ENCODE measurements around the gene SLC35E1.

SLC35E1 gene

GRCh38 chr19:16585808-16586476 is 13.7 kb upstream of the SLC35E1 start:
- Histone ChIP-seq H2AFZ (ENCODE audit: low read depth, low read length) (no peak overlapping the region), H3K27me3 (ENCODE audit: low read depth, low read length) (no peaks in the 10 kb centered on the region), H3K36me3 (replicated peaks; ENCODE audit: low read depth, low read length) (peaks cover 18% of the 10 kb centered on the region), H3K4me3 (ENCODE audit: low read length) (peak overlapping the region; percentile 79), H3K4me2 (ENCODE audit: low read length) (peak overlapping the region; percentile 92), H3K9me3 (ENCODE audit: insufficient read depth, low read length) (no peaks in the 10 kb centered on the region), H4K20me1 (ENCODE audit: insufficient read depth, low read length) (peaks cover 8% of the 10 kb centered on the region; the same call in 1 of the 2 replicates), H3K9ac (ENCODE audit: low read length) (peak overlapping the region; percentile 97), H3K4me1 (ENCODE audit: low read length) (peaks cover 85% of the 10 kb centered on the region), H3K27ac (ENCODE audit: low read length) (peak overlapping the region; percentile 93), H3K79me2 (ENCODE audit: low read length) (peaks cover 97% of the 10 kb centered on the region)
- TF ChIP-seq EZH2phosphoT487 (IDR thresholded peaks at IDR 0.05; ENCODE audit: low read depth) = no peak
- no peak for TF ChIP-seq CTCF (IDR thresholded peaks at IDR 0.05; ENCODE audit: low read depth, low read length)

- Histone ChIP-seq H3K4me1 (ENCODE audit: low read length) (peaks cover 85% of the 10 kb centered on the region), H3K27me3 (ENCODE audit: low read depth, low read length) (no peaks in the 10 kb centered on the region), H3K4me2 (ENCODE audit: low read length) (peak overlapping the region; percentile 92), H3K27ac (ENCODE audit: low read length) (peak overlapping the region; percentile 93), H3K79me2 (ENCODE audit: low read length) (peaks cover 99% of the 10 kb centered on the region), H4K20me1 (ENCODE audit: insufficient read depth, low read length) (peaks cover 12% of the 10 kb centered on the region; the same call in 1 of the 2 replicates), H3K36me3 (replicated peaks; ENCODE audit: low read depth, low read length) (peaks cover 22% of the 10 kb centered on the region), H3K9me3 (ENCODE audit: insufficient read depth, low read length) (no peaks in the 10 kb centered on the region), H3K4me3 (ENCODE audit: low read length) (peak overlapping the region; percentile 79), H3K9ac (ENCODE audit: low read length) (peak overlapping the region; percentile 97), H2AFZ (ENCODE audit: low read depth, low read length) (no peak overlapping the region)
- TF ChIP-seq CTCF (IDR thresholded peaks at IDR 0.05; ENCODE audit: low read depth, low read length) = no peak
- TF ChIP-seq EZH2phosphoT487 (IDR thresholded peaks at IDR 0.05; ENCODE audit: low read depth) = no peak
Observed at GRCh38 chr19:16585094-16585801, 13.0 kb upstream of the SLC35E1 start.

- no peak overlapping the region for H2AFZ ChIP-seq (ENCODE audit: low read depth, low read length)
- H3K9ac ChIP-seq (ENCODE audit: low read length) = peak overlapping the region; percentile 97
- no peaks in the 10 kb centered on the region for H3K9me3 ChIP-seq (ENCODE audit: insufficient read depth, low read length)
- H3K27me3 ChIP-seq (ENCODE audit: low read depth, low read length) = no peaks in the 10 kb centered on the region
- peaks cover 19% of the 10 kb centered on the region for H4K20me1 ChIP-seq (ENCODE audit: insufficient read depth, low read length)
- H3K27ac ChIP-seq (ENCODE audit: low read length) = peak overlapping the region; percentile 93
- H3K4me2 ChIP-seq (ENCODE audit: low read length) = peak overlapping the region; percentile 92
- H3K4me3 ChIP-seq (ENCODE audit: low read length) = peak overlapping the region; percentile 79
- peaks cover 22% of the 10 kb centered on the region for H3K36me3 ChIP-seq (replicated peaks; ENCODE audit: low read depth, low read length)
- TF ChIP-seq EZH2phosphoT487 (IDR thresholded peaks at IDR 0.05; ENCODE audit: low read depth) (no peak), CTCF (IDR thresholded peaks at IDR 0.05; ENCODE audit: low read depth, low read length) (no peak)
- H3K79me2 ChIP-seq (ENCODE audit: low read length) = peaks cover 99% of the 10 kb centered on the region
- H3K4me1 ChIP-seq (ENCODE audit: low read length) = peaks cover 77% of the 10 kb centered on the region
Observed at GRCh38 chr19:16584248-16585093, 12.3 kb upstream of the SLC35E1 start.

All from OCI-LY3 (cell line).